H1 (cell line): ENCODE measurements around the gene SS18. TPM values are rescaled to one million over a fixed set of nuclear protein-coding genes. Genes with fewer than 3 reads are reported as not detected.

Source experiments
- BRCA1 ChIP-seq: IDR thresholded peaks from 2 replicates; pipeline ENCODE4 v1.6.1; 2012; ENCODE audit warnings: low read depth, low read length, improper control_type of control experiment
- CBX5 ChIP-seq: fragments of 300-800, 300-1000 bp; sonication (generic); IDR thresholded peaks from 2 replicates; pipeline ENCODE4 v1.7.1; 2016; ENCODE audit warnings: antibody characterized with exemption, low read length, low read depth
- CBX8 ChIP-seq: fragments of 300-800, 300-1000 bp; sonication (generic); IDR thresholded peaks from 2 replicates; pipeline ENCODE4 v1.7.1; 2016; ENCODE audit warnings: low read depth, low read length, borderline replicate concordance
- GABPA ChIP-seq: IDR thresholded peaks from 2 replicates; pipeline ENCODE4 v1.6.1; 2011; ENCODE audit warnings: mild to moderate bottlenecking, low read length, moderate library complexity, borderline replicate concordance; ENCODE audit not compliant: insufficient read depth
- HDAC2 ChIP-seq, 2 experiments: fragments of 300-600 bp in 1 of 2; sonication (generic) in 1 of 2; IDR thresholded peaks; 2 replicates each; pipeline ENCODE4 v1.6.1; 2011 to 2012; ENCODE audit warnings: low read depth in 2 of 2, low read length in 2 of 2, mild to moderate bottlenecking in 2 of 2, moderate library complexity in 2 of 2, borderline replicate concordance in 1 of 2, inconsistent platforms in 1 of 2
- NRF1 ChIP-seq: IDR thresholded peaks from 2 replicates; pipeline ENCODE4 v1.6.1; 2011; ENCODE audit warnings: mild to moderate bottlenecking, low read depth, low read length, improper control_type of control experiment
- POLR2AphosphoS5 ChIP-seq: IDR thresholded peaks from 2 replicates; pipeline ENCODE4 v1.6.1; 2011; ENCODE audit warnings: low read depth, low read length
- POU5F1 ChIP-seq: IDR thresholded peaks from 2 replicates; pipeline ENCODE4 v1.6.1; 2011; ENCODE audit warnings: low read depth, mild to moderate bottlenecking, low read length, moderate library complexity
- SAP30 ChIP-seq: fragments of 300-600 bp; sonication (generic); IDR thresholded peaks from 2 replicates; pipeline ENCODE4 v1.7.1; 2012; ENCODE audit warnings: low read length, moderate library complexity, mild to moderate bottlenecking, inconsistent platforms; ENCODE audit not compliant: insufficient read depth, insufficient replicate concordance
- SIN3A ChIP-seq, 2 experiments: IDR thresholded peaks in 1 of 2; conservative IDR thresholded peaks in 1 of 2; 2 replicates each; pipeline ENCODE4 v1.6.1; 2011 to 2012; ENCODE audit warnings: low read length in 2 of 2, improper control_type of control experiment in 1 of 2, low read depth in 1 of 2, mild to moderate bottlenecking in 1 of 2
- SIX5 ChIP-seq: IDR thresholded peaks from 2 replicates; pipeline ENCODE4 v1.6.1; 2011; ENCODE audit warnings: mild to moderate bottlenecking, low read depth, low read length
- SP1 ChIP-seq: IDR thresholded peaks from 2 replicates; pipeline ENCODE4 v1.6.1; 2011; ENCODE audit warnings: low read depth, low read length
- SP4 ChIP-seq: IDR thresholded peaks from 2 replicates; pipeline ENCODE4 v1.6.1; 2012; ENCODE audit warnings: low read length, inconsistent platforms
- TAF1 ChIP-seq: IDR thresholded peaks from 2 replicates; pipeline ENCODE4 v1.6.1; 2011; ENCODE audit warnings: mild to moderate bottlenecking, low read depth, low read length
- YY1 ChIP-seq: IDR thresholded peaks from 2 replicates; pipeline ENCODE4 v1.6.1; 2011; ENCODE audit warnings: low read depth, mild to moderate bottlenecking, low read length
- polyA plus RNA-seq, 7 experiments: library from polyadenylated mRNA; depleted of rRNA in 3 of 7; stranded (reverse) in 5 of 7; unstranded in 2 of 7; fragments of >200 nt in 5 of 7; fragments of 200-250 nt in 2 of 7; gene quantifications; 1 replicate in 5 of 7; 2 replicates in 1 of 7; 4 replicates in 1 of 7; pipeline versions ENCODE4 v1.2.1 to v1.2.3, GENCODE V29; 2011 to 2013; ENCODE audit warnings: missing spikeins in 2 of 7, mixed read lengths in 2 of 7
- total RNA-seq: library from RNA; stranded (reverse); fragmentation: NEBNext Ultra II Directional; extraction: Animal tissue kit (Norgen Biotek cat#: 25700); gene quantifications from 2 replicates; pipeline ENCODE4 v1.2.1, GENCODE V29; 2021
- TF ChIP-seq, protein P1 (sequence below): IDR thresholded peaks from 2 replicates; pipeline ENCODE4 v1.6.1; 2012; ENCODE audit warnings: low read length, inconsistent platforms

SS18 gene
- total and polyA plus RNA-seq, 2 of the 8 experiments (the other 6 are each of a cell fraction or from before 2014, with no cell fraction given), result 83.5 to 106 TPM

DNA sequence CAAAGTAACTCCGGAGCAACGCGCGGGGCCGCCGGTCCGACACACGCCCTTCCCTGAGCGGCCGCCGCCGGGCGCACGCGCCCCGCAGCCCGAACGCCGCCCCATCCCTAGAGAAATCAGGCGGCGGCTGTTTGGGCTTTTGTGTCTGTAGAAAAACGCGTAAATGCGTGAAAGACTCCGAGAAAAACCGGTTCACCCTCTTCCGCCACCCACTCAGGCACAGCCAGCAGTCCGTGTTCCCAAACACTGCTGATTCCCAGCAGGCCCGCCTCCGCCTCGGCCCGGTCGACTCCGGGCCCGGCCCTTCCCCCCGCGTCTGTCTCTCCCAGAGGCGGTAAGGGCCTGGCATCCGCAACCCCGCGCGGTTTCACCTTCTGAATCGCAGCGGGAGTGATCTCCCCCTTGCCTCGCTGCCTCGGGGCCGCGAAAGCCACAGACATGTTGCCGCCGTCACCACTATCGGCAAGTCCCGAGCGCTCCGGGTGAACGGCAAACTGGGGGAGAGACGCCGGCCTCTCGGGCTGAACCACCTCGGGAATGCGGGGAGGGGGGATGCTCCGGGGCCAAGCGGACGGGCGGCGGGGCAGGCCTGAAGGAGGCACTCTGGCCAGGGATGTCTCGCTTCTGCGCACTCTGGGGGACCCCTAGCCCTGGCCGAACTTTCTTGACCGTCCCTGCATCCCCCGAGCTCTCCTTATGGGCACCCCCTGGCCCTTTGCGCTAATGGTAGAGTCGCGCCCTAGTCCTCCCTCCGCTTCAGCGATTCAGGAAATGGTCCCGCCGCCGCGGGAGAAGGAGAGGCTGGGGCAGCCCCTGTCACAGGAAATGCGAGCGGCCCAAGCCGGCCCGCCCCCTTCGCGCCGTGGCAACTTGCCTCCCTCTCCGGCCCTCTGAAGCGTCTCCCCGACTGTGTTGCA lies at the start of gene SS18 (continued):
- TF ChIP-seq, protein P1, sequence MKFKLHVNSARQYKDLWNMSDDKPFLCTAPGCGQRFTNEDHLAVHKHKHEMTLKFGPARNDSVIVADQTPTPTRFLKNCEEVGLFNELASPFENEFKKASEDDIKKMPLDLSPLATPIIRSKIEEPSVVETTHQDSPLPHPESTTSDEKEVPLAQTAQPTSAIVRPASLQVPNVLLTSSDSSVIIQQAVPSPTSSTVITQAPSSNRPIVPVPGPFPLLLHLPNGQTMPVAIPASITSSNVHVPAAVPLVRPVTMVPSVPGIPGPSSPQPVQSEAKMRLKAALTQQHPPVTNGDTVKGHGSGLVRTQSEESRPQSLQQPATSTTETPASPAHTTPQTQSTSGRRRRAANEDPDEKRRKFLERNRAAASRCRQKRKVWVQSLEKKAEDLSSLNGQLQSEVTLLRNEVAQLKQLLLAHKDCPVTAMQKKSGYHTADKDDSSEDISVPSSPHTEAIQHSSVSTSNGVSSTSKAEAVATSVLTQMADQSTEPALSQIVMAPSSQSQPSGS, result no peak
- TF ChIP-seq HDAC2 (IDR thresholded peaks at IDR 0.05; ENCODE audit: borderline replicate concordance in 1 of 2, low read depth in 2 of 2, low read length in 2 of 2), result peak in 1 of 2 experiments; percentile 73; a peak in 1 of 4 replicates
- TF ChIP-seq GABPA, result no peak
- peak in 1 of 2 experiments; percentile 79; a peak in 2 of 4 replicates for TF ChIP-seq SIN3A (conservative IDR thresholded peaks at IDR 0.05 in 1 of 2, IDR thresholded peaks at IDR 0.05 in 1 of 2; ENCODE audit: low read depth in 1 of 2, low read length in 2 of 2)
- TF ChIP-seq SAP30, result no peak
- peak; percentile 13; the same call in 1 of the 2 replicates for TF ChIP-seq NRF1
- no peak for TF ChIP-seq SP4
- TF ChIP-seq POU5F1, result no peak
- no peak; the same call in none of the 2 replicates for TF ChIP-seq YY1
- TF ChIP-seq CBX8, result no peak
- TF ChIP-seq BRCA1, result no peak
- TF ChIP-seq CBX5, result no peak
- peak; percentile 68; the same call in 1 of the 2 replicates for TF ChIP-seq POLR2AphosphoS5
- TF ChIP-seq TAF1, result peak; percentile 87
- no peak for TF ChIP-seq SP1
- peak; percentile 17; the same call in 1 of the 2 replicates for TF ChIP-seq SIX5
